HCT116 (cell line): Measurements from ENCODE around the gene GIT2. TPM values are rescaled to one million over a fixed set of nuclear protein-coding genes. Genes with fewer than 3 reads are reported as not detected.

Experiments
- ATAC-seq: fragments of 200-7000 bp; cut with Tn5 transposase; 2 replicates; pipeline ENCODE4 v1.9.1; 2020; ENCODE audit warnings: mild to moderate bottlenecking, moderate library complexity
- BruUV-seq: library from RNA; stranded (reverse); fragments of 400-500 nt; replicated peaks from 2 replicates; lab custom pipeline; 2021; lab: Mats Ljungman, UMichigan
- CTCF ChIA-PET: fragments of 300-600 bp; sonication (Branson Sonifier 250); formaldehyde crosslinking; loops from one replicate; lab custom pipeline; 2021; ENCODE audit warnings: antibody characterized with exemption; lab: Charles Lee
- POLR2A ChIA-PET: fragments of 300-600, 350-600 bp; sonication (Branson Sonifier 250); formaldehyde crosslinking; loops from one replicate; lab custom pipeline; 2021; ENCODE audit warnings: antibody characterized with exemption; lab: Charles Lee
- RAD21 ChIA-PET, 2 experiments: fragments of 300-600 bp; sonication (Branson Sonifier 250); formaldehyde crosslinking; loops; one replicate each; lab custom pipeline; 2023; ENCODE audit warnings: low total read pairs in 2 of 2; ENCODE audit not compliant: uncharacterized antibody in 2 of 2, unreplicated experiment in 2 of 2, low non-redundant PET in 1 of 2; lab: Charles Lee
- DNase-seq: peaks from one replicate; pipeline ENCODE4 v3.0.0-alpha.2; 2010; ENCODE audit warnings: low read depth, low spot score
- H2AFZ ChIP-seq: fragments of 200-600 bp; shearing (Covaris generic), sonication (generic); 2 replicates; pipeline ENCODE4 v1.6.1; 2017; ENCODE audit warnings: low read depth, mixed run types, mixed read lengths, antibody characterized with exemption, low read length; ENCODE audit not compliant: poor library complexity, severe bottlenecking
- H3K27ac ChIP-seq: 2 replicates; pipeline ENCODE4 v1.5.1; 2012; ENCODE audit warnings: low read depth, low read length
- H3K27me3 ChIP-seq: fragments of 200-600 bp; sonication (generic); 2 replicates; pipeline ENCODE4 v1.6.1; 2016; ENCODE audit warnings: mixed run types, low read length, mixed read lengths; ENCODE audit not compliant: insufficient read depth
- H3K36me3 ChIP-seq, 2 experiments: fragments of 200-500 bp in 1 of 2; fragments of 200-600 bp in 1 of 2; sonication (Bioruptor generic) in 1 of 2; sonication (generic) in 1 of 2; 2 replicates each; pipeline versions ENCODE4 v1.5.1 to v1.6.1; 2014 to 2016; ENCODE audit warnings: low read length in 2 of 2, inconsistent platforms in 1 of 2, mixed read lengths in 1 of 2, mixed run types in 1 of 2; ENCODE audit not compliant: insufficient read depth in 2 of 2, control insufficient read depth in 1 of 2
- H3K4me1 ChIP-seq, 2 experiments: fragments of 200-600 bp in 1 of 2; sonication (generic) in 1 of 2; 2 replicates each; pipeline versions ENCODE4 v1.5.1 to v1.6.1; 2012 to 2017; ENCODE audit warnings: low read length in 2 of 2, inconsistent platforms in 1 of 2, mild to moderate bottlenecking in 1 of 2, mixed read lengths in 1 of 2, mixed run types in 1 of 2, moderate library complexity in 1 of 2; ENCODE audit not compliant: insufficient read depth in 2 of 2, control insufficient read depth in 1 of 2
- H3K4me2 ChIP-seq: fragments of 200-600 bp; sonication (generic); 2 replicates; pipeline ENCODE4 v1.6.1; 2017; ENCODE audit warnings: mixed run types, low read length, mixed read lengths
- H3K4me3 ChIP-seq, 2 experiments: fragments of 200-600 bp in 1 of 2; sonication (generic) in 1 of 2; replicated peaks in 1 of 2; 2 replicates each; pipeline ENCODE4 v1.5.1; 2011 to 2016; ENCODE audit warnings: low read length in 2 of 2, control low read depth in 1 of 2, low read depth in 1 of 2, mild to moderate bottlenecking in 1 of 2, mixed read lengths in 1 of 2, mixed run types in 1 of 2
- H3K79me2 ChIP-seq: fragments of 200-600 bp; sonication (generic); 2 replicates; pipeline ENCODE4 v1.6.1; 2017; ENCODE audit warnings: mild to moderate bottlenecking, mixed run types, low read length, moderate library complexity, mixed read lengths; ENCODE audit not compliant: insufficient read depth
- H3K9ac ChIP-seq: fragments of 200-600 bp; sonication (generic); 2 replicates; pipeline ENCODE4 v1.6.1; 2016; ENCODE audit warnings: low read length, mixed read lengths
- H3K9me2 ChIP-seq: fragments of 200-600 bp; sonication (generic), shearing (Covaris generic); 2 replicates; pipeline ENCODE4 v1.6.1; 2017; ENCODE audit warnings: mixed run types, mild to moderate bottlenecking, moderate library complexity; ENCODE audit not compliant: insufficient read depth
- H3K9me3 ChIP-seq, 2 experiments: fragments of 200-500 bp in 1 of 2; fragments of 200-600 bp in 1 of 2; sonication (Bioruptor generic) in 1 of 2; sonication (generic) in 1 of 2; 2 replicates each; pipeline ENCODE4 v1.6.1; 2014 to 2017; ENCODE audit warnings: low read length in 2 of 2, mixed read lengths in 2 of 2, inconsistent platforms in 1 of 2, low read depth in 1 of 2, mild to moderate bottlenecking in 1 of 2, mixed run types in 1 of 2, moderate library complexity in 1 of 2; ENCODE audit not compliant: control insufficient read depth in 1 of 2, insufficient read depth in 1 of 2
- H4K20me1 ChIP-seq: fragments of 200-600 bp; sonication (generic), shearing (Covaris generic); 2 replicates; pipeline ENCODE4 v1.6.1; 2017; ENCODE audit warnings: mixed run types, mild to moderate bottlenecking, moderate library complexity; ENCODE audit not compliant: insufficient read depth
- CBX3 ChIP-seq: IDR thresholded peaks from 2 replicates; pipeline ENCODE4 v1.6.1; 2012; ENCODE audit warnings: low read depth
- CEBPB ChIP-seq: IDR thresholded peaks from 2 replicates; pipeline ENCODE4 v1.6.1; 2012; ENCODE audit warnings: low read depth
- MAX ChIP-seq: IDR thresholded peaks from 2 replicates; pipeline ENCODE4 v1.6.1; 2012
- TCF7L2 ChIP-seq: IDR thresholded peaks from 2 replicates; pipeline ENCODE4 v1.7.0; 2011; ENCODE audit warnings: borderline replicate concordance, inconsistent platforms; ENCODE audit not compliant: insufficient read depth, insufficient read length; ENCODE audit errors: extremely low read depth
- ZFX ChIP-seq: fragments of 450-650 bp; IDR thresholded peaks from 2 replicates; pipeline ENCODE4 v1.6.1; 2017
- ZNF274 ChIP-seq: fragments of 200-500 bp; sonication (Bioruptor generic); IDR thresholded peaks from 2 replicates; pipeline ENCODE4 v1.6.1; 2014; ENCODE audit warnings: mild to moderate bottlenecking, low read depth, low read length, inconsistent platforms
- intact Hi-C: fragments of 100-400 bp; cut with micrococcal nuclease; formaldehyde crosslinking; loops from 2 replicates; pipeline ENCODE4 v1.10.0; 2022
- total RNA-seq: library from RNA; stranded (reverse); gene quantifications from one replicate; pipeline ENCODE4 v1.2.1, GENCODE V29; 2021; ENCODE audit not compliant: unreplicated experiment
- TF ChIP-seq, protein P1 (sequence below): IDR thresholded peaks from 2 replicates; pipeline ENCODE4 v1.6.1; 2012; ENCODE audit warnings: low read depth
- TF ChIP-seq, protein P2 (sequence below): IDR thresholded peaks from 2 replicates; pipeline ENCODE4 v1.6.1; 2011; ENCODE audit warnings: mild to moderate bottlenecking, low read length, moderate library complexity; ENCODE audit not compliant: insufficient replicate concordance; ENCODE audit errors: extremely low read depth

GIT2 gene
- total RNA-seq, 1 experiment from 2014 or later = 21.5 TPM

GRCh38 chr12:109915171-109916040, 80.8 kb downstream of the GIT2 start:
- Histone ChIP-seq H3K79me2 (no peaks in the 10 kb centered on the region), H4K20me1 (no peaks in the 10 kb centered on the region), H2AFZ (no peak overlapping the region)
- TF ChIP-seq ZFX = no peak
- TF ChIP-seq CEBPB = no peak
- no peak for TF ChIP-seq MAX
- TF ChIP-seq, protein P1, sequence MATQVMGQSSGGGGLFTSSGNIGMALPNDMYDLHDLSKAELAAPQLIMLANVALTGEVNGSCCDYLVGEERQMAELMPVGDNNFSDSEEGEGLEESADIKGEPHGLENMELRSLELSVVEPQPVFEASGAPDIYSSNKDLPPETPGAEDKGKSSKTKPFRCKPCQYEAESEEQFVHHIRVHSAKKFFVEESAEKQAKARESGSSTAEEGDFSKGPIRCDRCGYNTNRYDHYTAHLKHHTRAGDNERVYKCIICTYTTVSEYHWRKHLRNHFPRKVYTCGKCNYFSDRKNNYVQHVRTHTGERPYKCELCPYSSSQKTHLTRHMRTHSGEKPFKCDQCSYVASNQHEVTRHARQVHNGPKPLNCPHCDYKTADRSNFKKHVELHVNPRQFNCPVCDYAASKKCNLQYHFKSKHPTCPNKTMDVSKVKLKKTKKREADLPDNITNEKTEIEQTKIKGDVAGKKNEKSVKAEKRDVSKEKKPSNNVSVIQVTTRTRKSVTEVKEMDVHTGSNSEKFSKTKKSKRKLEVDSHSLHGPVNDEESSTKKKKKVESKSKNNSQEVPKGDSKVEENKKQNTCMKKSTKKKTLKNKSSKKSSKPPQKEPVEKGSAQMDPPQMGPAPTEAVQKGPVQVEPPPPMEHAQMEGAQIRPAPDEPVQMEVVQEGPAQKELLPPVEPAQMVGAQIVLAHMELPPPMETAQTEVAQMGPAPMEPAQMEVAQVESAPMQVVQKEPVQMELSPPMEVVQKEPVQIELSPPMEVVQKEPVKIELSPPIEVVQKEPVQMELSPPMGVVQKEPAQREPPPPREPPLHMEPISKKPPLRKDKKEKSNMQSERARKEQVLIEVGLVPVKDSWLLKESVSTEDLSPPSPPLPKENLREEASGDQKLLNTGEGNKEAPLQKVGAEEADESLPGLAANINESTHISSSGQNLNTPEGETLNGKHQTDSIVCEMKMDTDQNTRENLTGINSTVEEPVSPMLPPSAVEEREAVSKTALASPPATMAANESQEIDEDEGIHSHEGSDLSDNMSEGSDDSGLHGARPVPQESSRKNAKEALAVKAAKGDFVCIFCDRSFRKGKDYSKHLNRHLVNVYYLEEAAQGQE = no peak
- TF ChIP-seq, protein P2, sequence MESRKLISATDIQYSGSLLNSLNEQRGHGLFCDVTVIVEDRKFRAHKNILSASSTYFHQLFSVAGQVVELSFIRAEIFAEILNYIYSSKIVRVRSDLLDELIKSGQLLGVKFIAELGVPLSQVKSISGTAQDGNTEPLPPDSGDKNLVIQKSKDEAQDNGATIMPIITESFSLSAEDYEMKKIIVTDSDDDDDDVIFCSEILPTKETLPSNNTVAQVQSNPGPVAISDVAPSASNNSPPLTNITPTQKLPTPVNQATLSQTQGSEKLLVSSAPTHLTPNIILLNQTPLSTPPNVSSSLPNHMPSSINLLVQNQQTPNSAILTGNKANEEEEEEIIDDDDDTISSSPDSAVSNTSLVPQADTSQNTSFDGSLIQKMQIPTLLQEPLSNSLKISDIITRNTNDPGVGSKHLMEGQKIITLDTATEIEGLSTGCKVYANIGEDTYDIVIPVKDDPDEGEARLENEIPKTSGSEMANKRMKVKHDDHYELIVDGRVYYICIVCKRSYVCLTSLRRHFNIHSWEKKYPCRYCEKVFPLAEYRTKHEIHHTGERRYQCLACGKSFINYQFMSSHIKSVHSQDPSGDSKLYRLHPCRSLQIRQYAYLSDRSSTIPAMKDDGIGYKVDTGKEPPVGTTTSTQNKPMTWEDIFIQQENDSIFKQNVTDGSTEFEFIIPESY = no peak
- TF ChIP-seq CBX3 = no peak
- TF ChIP-seq TCF7L2 = no peak
- TF ChIP-seq ZNF274 = no peak
- TF ChIP-seq, all 23 proteins: peak for 0
- intact Hi-C loops = no loop called here
- CTCF ChIA-PET = no interaction called here
- Histone ChIP-seq H3K4me1 (no peaks in the 10 kb centered on the region), H3K9ac (no peak overlapping the region), H3K36me3 (peaks cover 22 to 36% of the 10 kb centered on the region in 2 experiments), H3K27ac (no peak overlapping the region), H3K4me2 (no peak overlapping the region), H3K9me2 (no peaks in the 10 kb centered on the region), H3K27me3 (no peaks in the 10 kb centered on the region), H3K9me3 (no peaks in the 10 kb centered on the region), H3K4me3 (no peak overlapping the region)
- POLR2A ChIA-PET = no interaction called here
- RAD21 ChIA-PET = no interaction called here
- DNase-seq (no peak), ATAC-seq (no peak)
- BruUV-seq = no TSS peak
